Muscle of leg (tissue), 11 donors: ENCODE results near the gene COPG2. TPM values are rescaled to one million over a fixed set of nuclear protein-coding genes. Genes with fewer than 3 reads are reported as not detected.

Source experiments
- DNase-seq: peaks from one replicate; pipeline ENCODE4 v3.0.0; 2013
- H3K27ac ChIP-seq: one replicate; pipeline ENCODE4 v1.5.1; 2013; ENCODE audit warnings: mild to moderate bottlenecking, low read length, control low read depth
- H3K27me3 ChIP-seq: one replicate; pipeline ENCODE4 v1.6.1; 2013; ENCODE audit warnings: low read length; ENCODE audit not compliant: control insufficient read depth, insufficient read depth
- H3K36me3 ChIP-seq: one replicate; pipeline ENCODE4 v1.6.1; 2013; ENCODE audit warnings: low read length; ENCODE audit not compliant: control insufficient read depth, insufficient read depth
- H3K4me1 ChIP-seq: one replicate; pipeline ENCODE4 v1.6.1; 2013; ENCODE audit warnings: low read length; ENCODE audit not compliant: control insufficient read depth, insufficient read depth
- H3K4me3 ChIP-seq: one replicate; pipeline ENCODE4 v1.5.1; 2013; ENCODE audit warnings: low read length, control low read depth
- H3K9me3 ChIP-seq: replicated peaks from 2 replicates; pipeline ENCODE4 v1.6.1; 2013; ENCODE audit warnings: low read depth, low read length; ENCODE audit not compliant: control insufficient read depth
- WGBS: methylation state at CpG from one replicate; pipeline ENCODE4 v1.1.5; 2013; ENCODE audit warnings: missing lambda C conversion rate; ENCODE audit not compliant: insufficient coverage; 5-methylcytosine and 5-hydroxymethylcytosine counted together
- polyA plus RNA-seq, 8 donors: library from polyadenylated mRNA; unstranded; fragments of 120-200 nt; gene quantifications; one replicate each; pipeline versions ENCODE4 v1.2.1 to v1.2.3, GENCODE V29; 2013; ENCODE audit warnings: inconsistent platforms in 1 of 8, low replicate concordance in 1 of 8; ENCODE audit not compliant: insufficient read length in 8 of 8, insufficient read depth in 1 of 8
- total RNA-seq: library from RNA; stranded (reverse); fragments of 120-200 nt; gene quantifications from one replicate; pipeline ENCODE4 v1.2.4, GENCODE V29; 2013

The COPG2 gene
- total and polyA plus RNA-seq, 9 donors = 32.7 to 42.4 (median 36.2) TPM

- Histone ChIP-seq H3K9me3 (no peaks in the 10 kb centered on the region), H3K4me3 (no peak overlapping the region), H3K27me3 (no peaks in the 10 kb centered on the region), H3K36me3 (no peaks in the 10 kb centered on the region), H3K27ac (no peak overlapping the region), H3K4me1 (no peaks in the 10 kb centered on the region)
- no CpG with 5 or more reads among the region's 1 CpG for WGBS
- no peak for DNase-seq
Measured at GRCh38 chr7:130468612-130469011, 199.9 kb downstream of the COPG2 start.

DNA sequence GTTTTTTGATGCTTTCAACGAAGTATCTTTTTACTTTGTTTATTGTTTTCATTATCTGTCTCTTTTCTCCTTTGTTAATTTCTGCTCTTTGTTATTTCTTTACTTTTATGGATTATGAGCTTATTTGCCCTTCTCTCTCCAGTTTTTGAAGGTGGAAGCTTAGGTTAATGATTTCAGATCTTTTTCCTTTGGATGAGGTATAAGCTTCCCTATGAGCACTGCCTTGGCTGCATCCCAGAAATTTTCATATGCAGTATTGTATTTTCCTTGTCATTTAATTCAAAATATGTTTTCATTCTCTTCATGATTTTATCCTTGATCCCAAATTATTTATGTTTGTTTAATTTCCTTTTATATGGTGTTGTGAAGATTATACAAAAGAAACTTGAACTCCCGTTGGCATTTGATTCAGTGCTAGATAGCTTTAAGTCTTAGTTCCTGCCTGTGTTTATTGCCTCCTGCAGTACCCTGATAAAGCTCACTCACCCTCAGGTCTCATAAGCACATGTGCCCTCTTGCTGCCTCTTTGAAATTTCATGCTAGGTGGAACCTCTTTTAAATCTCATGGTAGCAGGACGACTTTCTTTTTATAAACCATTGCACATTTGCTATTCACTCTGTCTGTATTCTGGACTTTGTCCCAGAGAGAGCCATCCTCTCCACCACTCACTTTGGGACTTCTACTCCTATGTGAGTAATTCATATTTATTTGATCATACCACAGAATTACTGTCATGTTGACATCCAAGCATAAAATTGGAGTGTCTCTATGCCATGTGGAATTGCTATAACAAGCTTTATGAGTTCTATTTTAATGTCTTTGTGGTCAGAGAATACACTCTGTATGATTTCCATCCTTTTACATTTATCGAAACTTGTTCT lies 204.8 kb downstream of the COPG2 start:
- DNase-seq = no peak
- H3K27ac ChIP-seq = no peak overlapping the region
- H3K36me3 ChIP-seq = no peaks in the 10 kb centered on the region
- H3K9me3 ChIP-seq = peaks cover 9% of the 10 kb centered on the region
- no peaks in the 10 kb centered on the region for H3K4me1 ChIP-seq
- no CpG with 5 or more reads among the region's 4 CpGs for WGBS
- no peaks in the 10 kb centered on the region for H3K27me3 ChIP-seq
- H3K4me3 ChIP-seq = no peak overlapping the region

DNA sequence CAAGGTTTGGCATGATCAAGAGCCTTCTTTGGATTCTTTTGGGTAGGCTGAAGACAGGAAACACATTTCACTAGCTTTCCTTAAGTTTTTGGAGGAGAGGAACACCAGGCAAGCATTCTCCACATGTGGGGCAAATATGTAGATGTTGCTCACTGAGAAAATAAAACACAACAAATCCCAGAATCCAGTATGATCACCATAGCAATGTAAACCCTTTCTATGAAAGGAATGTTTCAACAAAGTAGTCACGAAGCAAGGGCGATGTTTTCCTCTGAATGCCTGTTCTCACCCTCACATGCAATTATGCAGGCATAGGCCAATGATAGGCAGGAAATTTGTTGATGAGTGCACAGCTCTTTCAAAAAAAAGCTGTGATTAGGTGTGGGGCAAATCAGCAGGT lies 207.3 kb downstream of the COPG2 start:
- no peaks in the 10 kb centered on the region for H3K36me3 ChIP-seq
- no peaks in the 10 kb centered on the region for H3K27me3 ChIP-seq
- no CpG with 5 or more reads among the region's 2 CpGs for WGBS
- peaks cover 12% of the 10 kb centered on the region for H3K9me3 ChIP-seq
- no peak overlapping the region for H3K4me3 ChIP-seq
- H3K27ac ChIP-seq = no peak overlapping the region
- no peaks in the 10 kb centered on the region for H3K4me1 ChIP-seq
- no peak for DNase-seq

DNA sequence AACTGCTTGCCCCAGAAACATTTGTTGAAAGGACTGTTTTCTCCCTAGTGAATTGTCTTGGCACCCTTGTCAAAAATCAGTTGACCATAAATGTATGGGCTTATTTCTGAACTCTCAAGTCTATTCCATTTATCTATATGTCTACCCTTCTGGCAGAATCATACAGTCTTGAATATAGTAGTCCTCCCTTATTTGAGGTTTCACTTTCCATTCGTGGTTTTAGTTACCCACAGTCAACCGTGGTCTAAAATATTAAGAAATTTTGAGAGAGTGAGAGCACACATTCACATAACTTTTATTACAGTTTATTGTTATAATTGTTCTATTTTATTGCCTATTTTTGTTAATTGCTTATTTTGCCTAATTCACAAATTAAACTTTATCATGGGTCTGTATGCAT lies 210.3 kb downstream of the COPG2 start:
- Histone ChIP-seq H3K4me3 (no peak overlapping the region), H3K9me3 (peaks cover 12% of the 10 kb centered on the region), H3K4me1 (peaks cover 1% of the 10 kb centered on the region), H3K36me3 (no peaks in the 10 kb centered on the region), H3K27ac (no peak overlapping the region), H3K27me3 (no peaks in the 10 kb centered on the region)
- DNase-seq = no peak
- WGBS = no CpG with 5 or more reads among the region's 2 CpGs

Other genes starting within 250 kb of the COPG2 start
- 16.3 TPM for gene CEP41, start 227.7 kb downstream of the COPG2 start, total RNA-seq
- gene CEP41, start 227.7 kb downstream of the COPG2 start, polyA plus RNA-seq = 10 to 100 TPM; 18.9 to 29.1 (median 23.1) TPM
- gene MEST, start 176.7 kb downstream of the COPG2 start, total RNA-seq = 879 TPM
- gene MEST, start 176.7 kb downstream of the COPG2 start, polyA plus RNA-seq = 1,000 to 10,000 TPM in 3 of 8 donors, 100 to 1,000 TPM in 5; 702 to 1,263 (median 856) TPM
- gene TSGA13, start 17.8 kb upstream of the COPG2 start, total RNA-seq = not detected
- gene TSGA13, start 17.8 kb upstream of the COPG2 start, polyA plus RNA-seq = under 1 TPM in 2 of 8 donors, not detected in 6; 0.09 to 0.24 TPM
- 0.98 TPM for gene KLF14, start 65.5 kb upstream of the COPG2 start, total RNA-seq
- 1 to 10 TPM; 1.1 to 1.9 (median 1.4) TPM for gene KLF14, start 65.5 kb upstream of the COPG2 start, polyA plus RNA-seq